Brain pericyte (primary cell): ENCODE measurements around the gene ST6GAL2.

Experiments used
- DNase-seq: peaks from one replicate; pipeline ENCODE4 v3.0.0-alpha.2; 2012; ENCODE audit warnings: low read depth, low spot score

Gene ST6GAL2

DNA sequence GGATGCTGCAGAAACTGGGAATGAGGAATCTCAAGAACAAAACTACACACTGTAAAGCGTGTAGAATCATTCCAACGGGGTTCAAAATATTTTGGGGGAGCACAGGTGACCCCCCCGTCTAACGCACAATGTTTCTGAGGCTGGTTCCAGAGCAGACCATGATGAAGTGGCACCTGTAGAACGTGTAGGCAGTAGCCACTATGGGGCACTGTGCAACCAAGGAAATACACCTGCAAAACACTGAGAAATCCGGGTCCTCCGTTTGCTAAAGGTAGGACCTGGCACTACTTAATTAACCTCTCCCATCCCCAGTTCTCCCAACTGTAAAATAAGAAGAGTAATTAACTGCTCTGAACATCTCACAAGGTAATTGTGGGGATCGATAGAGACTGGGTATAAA is 22.6 kb downstream of the ST6GAL2 start:
- DNase-seq, result no peak

DNA sequence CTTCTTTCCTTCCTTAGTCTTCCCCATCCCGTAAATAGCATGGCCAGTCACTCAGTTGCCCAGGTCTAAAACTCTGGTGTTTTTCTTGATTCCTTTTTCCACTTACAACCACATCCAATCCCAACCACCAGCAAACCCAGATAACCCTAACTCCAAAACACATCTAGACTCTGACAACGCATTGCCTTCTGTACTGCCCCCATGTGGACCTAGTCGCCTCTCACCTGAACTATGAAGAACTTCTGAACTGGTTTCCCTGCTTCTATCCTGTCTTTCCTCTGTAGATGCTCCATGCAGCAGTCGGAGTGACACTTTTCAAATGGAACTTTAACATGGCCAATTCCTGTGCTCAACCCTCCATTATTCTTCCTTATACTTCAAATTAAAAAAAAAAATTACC is 26.5 kb downstream of the ST6GAL2 start:
- no peak for DNase-seq

DNA sequence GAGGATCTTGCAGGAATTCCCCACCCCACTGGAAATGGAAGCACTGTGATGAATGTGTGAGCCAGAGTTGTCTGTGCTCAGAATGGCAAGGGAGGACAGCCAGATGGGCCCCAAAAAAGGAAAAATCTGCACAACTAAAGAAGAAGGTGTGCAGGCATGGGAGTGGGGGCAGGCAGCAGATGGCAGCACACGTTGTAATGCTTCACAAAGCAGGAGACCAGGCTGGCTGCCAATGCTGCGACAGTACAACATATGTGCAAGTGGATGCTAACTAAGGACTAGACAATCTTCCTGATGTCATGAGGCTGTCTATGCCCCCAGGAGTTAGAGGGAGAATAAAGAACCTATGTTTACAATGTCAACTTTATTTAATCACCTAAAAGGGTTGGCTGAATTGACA is 27.2 kb downstream of the ST6GAL2 start:
- DNase-seq, result no peak

DNA sequence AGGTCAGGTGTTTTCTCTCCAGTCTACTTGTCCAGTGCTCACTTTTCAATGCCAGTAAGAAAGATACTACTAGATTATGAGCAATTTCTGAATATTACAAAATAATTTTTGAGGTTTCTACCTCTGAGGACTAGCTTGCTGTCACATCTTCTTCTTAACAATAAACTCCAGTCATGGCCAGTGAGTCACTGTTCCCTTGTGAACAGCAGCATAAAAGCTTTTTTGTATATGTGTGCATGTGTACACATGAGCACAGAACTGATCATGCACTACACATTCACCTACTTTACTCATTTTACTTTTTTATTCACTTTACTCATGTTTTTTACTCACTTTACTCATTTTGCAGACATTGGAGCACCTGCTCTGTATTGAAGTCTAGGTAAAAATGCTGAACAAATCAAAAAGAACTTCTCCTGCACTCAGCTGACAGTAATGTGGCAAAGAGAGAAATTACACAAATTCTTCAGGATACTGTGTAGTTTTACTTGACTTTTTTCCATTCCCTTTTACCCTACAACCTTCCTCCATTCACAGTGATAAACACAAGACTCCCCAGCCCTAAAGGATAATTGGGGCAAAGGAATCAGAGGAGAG is 28.0 kb downstream of the ST6GAL2 start:
- DNase-seq, result no peak

DNA sequence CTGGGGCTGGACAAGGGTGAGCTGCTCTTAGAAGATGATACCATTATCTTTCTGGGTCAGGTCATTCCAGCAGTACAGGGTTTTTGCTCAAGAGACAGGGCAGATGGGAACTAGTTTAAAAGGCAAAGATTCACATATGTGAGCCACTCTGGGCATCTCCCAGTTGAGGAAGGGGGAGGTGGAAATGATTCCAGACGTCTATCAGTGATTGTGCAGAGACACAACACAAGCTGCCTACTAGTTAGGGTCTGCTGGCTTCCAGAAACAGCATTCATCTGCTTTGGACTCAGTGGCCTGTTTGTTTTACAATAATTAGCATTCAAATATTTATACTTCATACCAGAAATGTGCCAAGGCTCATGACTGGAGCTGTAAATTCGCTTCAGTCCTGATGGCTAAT is 32.3 kb downstream of the ST6GAL2 start:
- DNase-seq, result no peak

DNA sequence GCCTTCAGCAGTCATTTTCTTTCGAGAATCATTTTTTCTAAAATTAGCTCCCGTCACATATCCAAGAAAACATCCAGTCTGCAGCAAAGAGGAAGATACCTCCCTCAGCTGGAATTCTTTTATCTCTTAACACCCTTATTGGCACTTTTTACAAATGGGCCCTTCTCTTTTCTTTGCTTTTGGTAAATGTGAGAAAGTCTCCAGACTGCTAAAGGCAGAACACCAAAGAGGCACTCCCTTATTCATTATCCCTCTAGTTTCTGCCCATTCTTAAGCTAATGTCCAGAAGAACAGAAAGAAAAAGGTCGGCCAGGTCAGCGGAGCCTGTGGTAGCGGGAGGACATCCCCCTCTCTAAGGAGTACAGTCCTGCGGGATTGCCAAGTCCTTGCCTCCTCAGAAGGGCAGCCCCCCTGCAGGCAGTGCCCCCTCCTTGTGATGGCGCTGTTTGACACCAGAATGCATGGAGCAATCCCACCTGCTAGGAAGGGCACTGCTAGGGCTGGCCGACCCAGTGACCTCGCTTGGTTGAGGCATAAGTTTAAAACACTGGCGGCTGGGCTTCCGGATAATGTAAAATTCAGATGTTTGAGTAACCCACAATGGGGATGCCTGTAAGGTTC is 34.0 kb downstream of the ST6GAL2 start:
- no peak for DNase-seq

DNA sequence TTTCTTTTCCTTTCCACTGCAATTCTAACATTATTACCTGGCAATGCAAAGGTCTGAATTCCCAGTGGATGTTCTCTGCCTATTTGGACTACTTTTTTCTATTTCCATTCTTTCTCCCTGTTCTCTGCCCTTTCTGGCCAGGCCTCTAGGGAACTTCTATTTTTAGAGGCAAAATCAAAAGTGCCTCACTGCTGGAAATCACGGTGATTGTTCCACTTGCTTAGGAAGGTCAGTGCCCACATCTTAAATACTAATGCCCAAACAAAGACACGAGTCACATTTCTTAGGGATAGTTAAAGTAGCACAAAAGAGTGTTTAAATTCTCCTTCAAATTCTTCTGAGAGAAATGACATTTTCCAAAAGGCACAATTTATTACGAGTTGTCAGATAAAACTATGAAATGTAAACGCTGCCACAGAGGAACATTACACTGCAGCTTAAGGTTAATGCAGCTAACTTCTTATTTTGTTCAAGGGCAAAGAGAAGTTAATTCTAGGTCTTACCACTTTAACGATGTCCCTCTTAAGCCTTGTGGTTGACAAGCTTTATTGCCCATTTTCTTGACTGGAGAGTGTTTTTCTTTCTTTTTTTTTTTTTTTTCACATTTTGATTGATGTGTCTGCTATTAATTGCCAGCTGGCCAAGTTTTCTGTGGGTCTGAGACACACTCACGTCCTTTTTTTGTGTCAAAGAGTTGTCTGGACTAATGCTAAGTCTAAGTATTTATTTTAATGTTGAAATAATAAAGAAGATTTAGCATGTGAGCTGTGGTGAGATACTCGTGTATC is 34.7 kb downstream of the ST6GAL2 start:
- no peak for DNase-seq

DNA sequence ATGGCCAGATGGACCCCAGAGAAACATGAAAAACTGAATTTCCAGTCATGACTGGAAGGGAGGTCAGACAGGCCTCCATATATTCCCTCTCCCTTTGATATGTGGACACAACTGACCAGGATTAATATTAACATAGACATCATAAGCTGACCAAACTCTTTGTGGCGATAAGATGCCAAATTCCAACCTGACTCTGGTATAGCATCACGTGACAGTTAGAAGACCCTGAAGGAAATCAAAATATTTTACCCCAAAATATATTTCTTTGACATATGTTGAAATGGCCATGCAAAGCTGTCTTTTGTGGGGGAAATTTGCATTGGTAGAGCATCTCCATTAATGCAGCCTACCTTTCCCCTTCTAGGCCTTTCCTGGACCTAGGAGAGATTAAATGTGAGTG is 36.7 kb downstream of the ST6GAL2 start:
- DNase-seq, result no peak

DNA sequence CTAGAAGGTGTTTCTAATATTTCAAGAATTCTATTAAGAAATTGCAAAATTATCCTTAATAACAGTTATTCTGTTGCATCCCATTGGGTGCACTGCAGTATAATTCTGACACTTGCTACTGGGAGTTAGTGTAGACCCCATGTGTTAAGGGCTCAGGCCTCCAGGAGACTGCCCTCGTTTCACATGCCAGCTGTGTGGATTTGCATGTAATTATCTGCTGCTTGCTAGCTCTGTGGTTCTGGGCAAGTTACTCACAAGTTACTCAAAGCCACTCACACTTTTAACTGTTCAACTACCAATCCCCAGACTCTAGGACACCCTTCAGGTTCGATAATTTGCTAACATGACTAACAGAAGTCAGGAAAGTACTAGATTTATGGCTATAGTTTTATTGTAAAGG is 38.6 kb downstream of the ST6GAL2 start:
- DNase-seq, result no peak

DNA sequence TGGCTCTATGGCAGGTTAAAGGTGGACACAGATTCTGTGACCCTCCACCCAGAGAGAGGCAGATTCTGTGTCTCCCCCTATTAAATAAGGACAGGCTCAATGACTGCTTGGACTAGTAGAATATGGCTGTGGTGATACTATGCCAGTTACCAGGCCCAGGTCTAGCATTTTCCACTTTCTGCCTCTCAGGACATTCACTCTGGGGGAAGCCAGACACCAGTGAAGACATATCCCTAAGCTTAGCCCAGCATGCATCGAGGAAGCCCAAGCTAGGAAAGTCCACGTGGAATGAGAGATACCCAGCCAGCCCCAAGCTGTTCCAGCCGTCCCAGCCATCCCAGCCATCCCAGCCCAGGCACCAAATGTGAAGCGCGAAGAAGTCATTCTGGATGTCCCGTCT is 40.3 kb downstream of the ST6GAL2 start:
- no peak for DNase-seq

DNA sequence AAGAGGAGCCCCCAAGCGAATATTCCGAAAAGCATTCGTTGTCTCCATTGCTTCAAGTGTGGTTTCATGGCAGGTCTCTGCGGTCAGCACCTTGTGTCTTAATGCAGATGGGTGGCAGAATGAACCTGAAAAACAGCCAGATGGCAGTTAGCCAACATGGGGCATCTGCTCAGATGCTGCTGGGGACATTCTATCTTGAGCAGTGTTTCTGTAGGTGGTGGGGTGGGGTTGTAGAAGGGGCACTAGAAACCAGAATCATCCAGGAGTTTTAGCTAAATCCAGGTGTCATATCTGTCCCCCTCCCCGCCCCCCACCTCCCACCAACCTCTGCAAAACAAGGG is 42.1 kb downstream of the ST6GAL2 start:
- no peak for DNase-seq

DNA sequence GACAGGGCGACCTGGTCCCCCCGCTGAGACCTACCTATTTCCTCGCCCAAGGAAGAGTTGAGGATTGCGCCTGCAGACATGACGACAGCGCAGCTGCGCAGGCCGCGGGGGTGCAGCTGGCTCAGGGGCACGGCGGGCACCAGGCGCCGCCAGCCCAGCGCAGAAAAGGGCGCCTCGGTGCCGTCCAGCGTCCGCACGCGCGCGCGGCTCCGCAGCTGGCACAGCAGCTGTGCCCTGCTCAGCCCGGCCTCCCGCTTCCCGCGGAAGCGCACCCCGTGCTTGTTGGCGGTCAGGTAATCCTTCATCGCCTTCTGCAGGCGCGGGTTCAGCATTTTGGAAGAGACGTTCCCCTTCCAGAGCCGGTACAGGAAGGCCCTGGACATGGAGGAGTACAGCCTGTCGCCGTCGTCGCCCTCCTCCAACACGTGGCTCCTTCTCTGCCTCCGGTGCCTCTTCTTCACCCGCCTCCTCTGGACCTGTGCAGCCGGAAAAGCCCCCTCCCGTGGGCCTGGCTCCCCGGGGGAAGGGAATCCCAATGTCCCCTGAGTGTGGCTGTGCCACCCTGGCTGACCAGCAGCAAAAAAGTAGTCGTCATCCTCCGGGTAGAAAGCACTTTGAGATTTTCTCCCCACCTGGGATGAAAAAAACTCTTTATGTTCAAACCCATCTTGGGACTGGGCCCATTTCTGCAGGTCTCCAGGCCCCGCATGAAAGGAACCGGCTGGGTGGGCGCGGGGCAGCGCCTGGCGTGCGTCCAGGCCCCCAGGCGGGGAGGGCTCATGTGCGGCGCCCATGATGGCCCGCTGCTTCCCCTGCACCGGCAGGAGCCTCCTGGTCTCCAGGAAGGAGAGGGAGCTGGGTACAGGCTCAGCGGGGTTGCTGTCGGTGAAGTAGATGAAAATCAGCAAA is 42.7 kb downstream of the ST6GAL2 start:
- DNase-seq, result no peak

DNA sequence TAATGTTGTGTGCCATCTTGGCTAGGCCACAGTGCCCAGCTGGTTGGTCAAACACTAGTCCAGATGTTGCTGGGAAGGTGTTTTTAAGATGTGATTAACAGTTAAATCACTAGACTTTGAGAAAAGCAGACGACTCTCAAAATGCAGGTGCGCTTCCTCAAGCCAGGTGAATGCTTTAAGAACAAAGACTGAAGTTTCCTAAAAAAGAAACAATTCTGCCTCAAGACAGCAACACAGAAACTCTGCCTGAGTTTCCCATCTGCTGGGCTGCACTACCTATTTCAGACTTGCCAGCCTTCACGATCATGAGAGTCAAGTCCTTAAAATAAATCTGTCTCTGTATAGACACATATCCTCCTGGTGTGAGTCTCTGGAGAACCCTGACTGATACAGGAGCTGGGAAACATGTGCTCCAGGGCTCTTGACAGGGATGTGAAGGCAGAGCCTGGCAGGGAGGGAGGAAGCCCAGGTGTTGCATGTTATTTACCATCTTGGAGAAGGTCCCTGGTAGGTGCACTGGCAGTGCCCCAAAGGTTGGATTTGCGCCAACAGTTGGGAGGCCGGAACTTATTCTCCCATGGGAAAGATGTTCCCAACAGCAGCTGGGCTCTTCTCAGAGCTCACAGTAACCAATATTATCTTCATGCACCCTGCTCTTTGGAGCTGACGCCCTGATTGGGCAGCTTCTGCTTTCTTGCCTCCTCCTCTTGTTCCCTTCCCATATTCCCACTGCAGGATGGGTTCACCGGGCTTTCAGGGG is 43.9 kb downstream of the ST6GAL2 start:
- no peak for DNase-seq

DNA sequence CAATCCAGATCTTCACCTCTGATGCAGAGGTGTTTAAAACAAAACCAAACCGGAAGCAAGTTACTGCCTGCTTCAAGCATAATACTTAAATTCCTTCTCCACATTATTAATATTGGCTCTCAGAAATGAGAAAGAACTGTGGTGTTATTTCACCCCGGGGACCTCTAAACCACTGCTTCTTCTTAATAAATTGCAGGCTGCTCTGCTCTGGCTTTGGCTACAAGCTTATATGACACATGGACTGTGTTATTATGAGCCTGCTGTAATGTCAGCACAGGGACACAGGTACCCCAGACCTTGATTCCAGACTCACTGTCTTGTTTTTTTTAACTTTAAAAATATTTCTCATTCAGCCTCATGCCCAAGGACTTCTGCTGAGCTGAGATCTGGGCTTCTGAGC is 45.1 kb downstream of the ST6GAL2 start:
- no peak for DNase-seq

DNA sequence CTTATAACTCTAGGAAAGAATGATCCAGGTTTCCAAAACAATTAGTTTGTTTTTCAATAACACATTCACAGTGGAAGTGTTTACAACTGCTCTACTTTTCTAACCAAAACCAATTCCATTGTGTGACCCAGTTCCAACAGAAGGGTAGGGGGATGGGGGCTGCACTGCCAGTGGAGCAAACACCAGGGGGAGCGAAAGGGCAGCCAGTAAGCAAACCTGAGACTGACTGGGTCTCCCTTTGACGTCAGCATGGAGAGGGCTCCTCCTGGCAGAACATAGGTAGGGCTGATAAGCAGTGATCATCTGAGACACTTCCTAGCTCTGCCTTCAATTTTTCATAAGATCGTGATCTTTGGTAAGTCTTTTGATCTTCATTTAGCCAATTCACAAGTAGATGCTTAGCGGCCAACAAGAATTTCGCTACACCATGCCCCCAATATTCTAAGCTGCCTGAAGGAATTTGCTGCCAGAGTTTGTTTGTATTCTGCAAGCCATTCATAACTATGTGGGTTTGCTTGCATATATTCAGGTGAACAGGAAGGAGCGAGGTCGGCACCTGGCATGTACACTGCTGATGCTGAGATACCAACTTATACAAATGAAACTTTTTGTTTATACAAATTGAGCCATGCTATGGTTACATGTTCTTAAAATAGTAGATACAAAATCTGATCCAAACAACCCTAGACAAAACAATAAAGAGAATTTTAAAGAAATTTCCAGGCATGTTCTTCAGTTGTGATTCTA is 45.9 kb downstream of the ST6GAL2 start:
- DNase-seq, result no peak

DNA sequence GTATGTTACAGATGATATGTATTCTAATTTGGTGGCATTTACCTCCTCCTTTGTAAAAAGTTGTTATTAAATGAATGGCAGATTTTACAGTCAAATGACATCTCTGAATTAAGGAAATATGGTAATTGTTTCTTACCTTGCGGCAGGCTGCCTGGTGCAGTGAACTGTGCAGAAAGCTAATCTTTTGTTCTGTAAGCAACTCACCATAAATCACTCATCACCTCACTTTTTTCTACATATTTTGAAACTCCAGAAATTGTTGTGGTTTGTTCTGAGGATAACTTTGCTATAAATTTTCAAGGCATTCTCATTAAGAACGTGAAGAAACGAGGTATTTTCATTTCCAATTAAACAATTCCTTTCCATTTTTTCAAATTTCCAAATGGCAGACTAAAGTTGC is 52.7 kb downstream of the ST6GAL2 start:
- DNase-seq, result no peak

DNA sequence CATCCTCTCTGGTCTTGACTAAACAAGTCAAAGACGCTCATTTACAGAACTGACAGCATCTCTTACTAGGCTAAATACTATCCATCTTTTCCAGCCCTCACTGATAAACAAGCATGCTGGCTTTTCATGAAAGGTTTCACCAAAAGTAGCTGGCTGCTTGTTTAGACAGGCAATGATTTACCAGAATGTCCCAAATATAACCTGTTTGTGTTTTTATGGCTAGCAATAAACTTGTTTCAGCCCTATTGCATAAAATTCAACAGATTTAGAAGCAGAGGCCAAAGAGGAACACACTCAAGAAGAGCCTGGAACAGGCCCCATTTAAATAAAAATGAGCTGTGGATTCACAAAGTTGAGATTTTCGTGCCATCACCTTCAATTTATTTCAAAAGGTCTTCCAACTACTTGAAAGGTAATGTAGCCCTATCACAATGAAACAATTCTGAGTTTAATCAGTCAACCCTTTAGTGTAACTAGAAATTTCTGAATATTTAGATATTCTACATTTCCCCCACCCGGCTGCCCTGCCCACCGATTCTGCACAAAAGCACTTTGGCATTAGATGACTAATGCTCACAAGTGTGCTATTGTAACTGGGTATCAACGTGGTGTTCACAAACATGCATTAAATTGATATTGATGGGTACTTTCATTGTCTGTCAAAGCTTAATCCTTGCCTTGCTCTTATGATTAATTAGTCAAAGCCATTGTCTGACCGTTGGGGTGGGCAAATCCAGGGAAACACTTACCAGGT is 54.0 kb downstream of the ST6GAL2 start:
- no peak for DNase-seq

DNA sequence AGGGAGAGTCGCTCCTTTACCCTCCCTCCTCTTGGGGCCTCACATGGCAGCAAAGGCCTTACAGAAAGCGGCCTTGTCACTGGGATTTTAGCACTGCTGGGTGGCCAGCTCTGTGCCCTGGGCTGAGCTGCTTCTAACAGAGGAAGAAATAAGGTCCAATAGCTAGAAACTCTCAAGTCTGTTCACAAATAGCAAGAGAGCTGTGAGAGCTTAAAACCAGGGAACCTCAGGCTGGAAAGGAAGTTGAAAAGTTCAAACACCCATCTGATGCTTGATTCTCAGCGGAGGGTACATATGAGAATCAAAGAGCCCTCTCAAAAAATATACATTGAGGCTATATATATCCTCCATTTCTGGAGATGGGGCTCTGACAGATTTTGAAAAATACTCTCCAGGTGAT is 54.7 kb downstream of the ST6GAL2 start:
- DNase-seq, result no peak

DNA sequence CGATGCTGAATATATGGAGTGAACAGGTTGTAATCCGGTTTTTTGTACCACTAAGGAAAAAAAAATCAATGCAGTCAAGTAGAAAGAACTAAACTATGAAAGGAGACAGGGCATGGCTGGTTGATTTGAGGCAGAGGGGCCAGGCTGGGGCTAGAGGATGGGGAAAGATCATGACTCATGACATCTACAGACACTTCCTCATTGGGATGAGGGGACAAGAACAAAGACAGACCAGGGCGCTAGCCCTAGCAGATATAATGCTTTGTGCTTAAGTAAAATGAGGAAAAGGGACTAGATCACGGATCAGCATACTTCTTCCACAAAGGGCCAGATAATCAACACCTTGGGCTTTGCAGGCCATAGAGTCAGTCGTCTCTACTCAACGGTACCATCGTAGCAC is 55.8 kb downstream of the ST6GAL2 start:
- no peak for DNase-seq

DNA sequence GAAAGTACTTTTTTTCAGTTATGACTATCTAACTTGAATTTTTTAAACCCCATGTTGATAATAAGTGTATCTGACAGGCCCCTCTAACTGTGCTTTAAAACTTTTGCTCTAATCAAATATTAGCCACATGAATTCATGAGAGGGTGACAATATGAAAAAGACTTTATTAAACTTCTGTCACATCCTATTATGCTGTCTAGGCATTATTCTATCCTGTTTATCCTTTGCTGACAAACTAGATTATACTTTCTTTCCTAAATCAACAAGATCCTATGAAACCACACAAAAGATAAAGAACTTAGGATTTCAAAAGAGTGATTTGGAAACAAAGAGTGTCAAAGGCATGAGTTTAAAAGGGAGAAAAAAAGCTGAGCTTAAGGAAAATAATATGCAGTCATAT is 57.8 kb downstream of the ST6GAL2 start:
- no peak for DNase-seq
